ENCODE data around the gene MPV17.
A peak's percentile ranks its signal among the peaks of the same experiment; 100 is the strongest.
"Not testable (repeated sequence)": the region's sequence is repeated elsewhere in the genome, so short reads cannot be mapped to it uniquely, and the experiment has no call there.

MPV17 gene, protein sequence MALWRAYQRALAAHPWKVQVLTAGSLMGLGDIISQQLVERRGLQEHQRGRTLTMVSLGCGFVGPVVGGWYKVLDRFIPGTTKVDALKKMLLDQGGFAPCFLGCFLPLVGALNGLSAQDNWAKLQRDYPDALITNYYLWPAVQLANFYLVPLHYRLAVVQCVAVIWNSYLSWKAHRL

GRCh38 chr2:27322766-27323595 is at the start of gene MPV17:
TSS of gene MPV17 (minus strand) at chr2:27323097. CDS start at chr2:27322517, 580 bp downstream.
- DNase-seq, result peak; percentile 53 to 95 (median 87)

- peak in 8 of 58 donors; percentile 41 to 64 (median 46) for DNase-seq
Observed at GRCh38 chr2:27370816-27371620, 48.1 kb upstream of the MPV17 start.

- peak; percentile 94 to 100 (median 99) for DNase-seq
Observed at GRCh38 chr2:27370026-27370815, 47.3 kb upstream of the MPV17 start, which contains the start of the genes EIF2B4 and SNX17. TSS of gene EIF2B4 (minus strand) at chr2:27370338. CDS start at chr2:27370314, 24 bp downstream. TSS of gene SNX17 (plus strand) at chr2:27370616. CDS start at chr2:27370744, 128 bp downstream.

DNA sequence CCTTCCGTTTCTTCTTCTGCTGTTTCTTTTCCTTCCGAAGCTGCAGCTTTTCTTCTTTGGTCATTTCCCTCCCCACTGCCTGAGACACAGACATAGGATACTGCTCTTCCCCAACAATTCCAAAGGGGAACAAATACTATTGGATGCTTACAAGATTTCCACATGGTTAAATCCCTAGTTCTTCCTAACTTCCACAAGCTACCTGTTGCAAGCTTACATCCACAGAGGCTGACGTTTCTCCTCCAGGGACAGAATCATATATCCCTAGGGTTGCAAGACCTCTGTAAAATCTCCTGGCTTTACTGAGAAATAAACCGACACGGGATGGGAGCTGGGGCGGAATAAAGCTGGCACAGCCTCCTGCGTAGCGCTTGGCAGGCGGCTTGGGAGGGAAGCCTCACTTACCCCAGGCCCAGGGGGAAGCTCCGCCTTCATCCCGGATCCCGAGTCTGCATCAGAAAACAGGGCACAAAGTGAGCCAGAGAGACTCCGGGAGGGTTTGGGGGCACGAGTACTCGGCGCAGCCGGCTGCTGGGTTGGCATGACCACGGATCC is 46.7 kb upstream of the MPV17 start:
- DNase-seq, result peak in 33 of 58 donors; percentile 17 to 76 (median 56)

DNA sequence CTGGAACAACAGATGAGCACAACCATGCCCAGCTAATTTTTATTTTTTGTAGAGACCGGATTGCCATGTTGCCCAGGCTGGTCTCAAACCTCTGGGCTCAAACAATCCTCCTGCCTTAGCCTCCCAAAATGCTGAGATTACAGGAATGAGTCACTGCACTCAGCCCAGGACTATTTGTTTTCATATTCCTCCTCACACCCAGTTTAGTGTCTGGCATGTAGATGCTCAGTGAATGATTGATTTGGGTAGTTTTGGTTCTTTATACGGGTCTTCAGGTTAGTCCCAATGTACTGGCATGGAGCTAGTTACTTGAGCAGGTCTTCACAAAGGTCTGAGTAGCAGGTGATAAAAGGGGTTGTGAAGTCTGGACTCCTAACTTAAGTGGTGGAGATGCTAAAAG is 41.0 kb upstream of the MPV17 start:
- no peak for DNase-seq

GRCh38 chr2:27362678-27363420 is 40.0 kb upstream of the MPV17 start:
- no peak for DNase-seq

DNA sequence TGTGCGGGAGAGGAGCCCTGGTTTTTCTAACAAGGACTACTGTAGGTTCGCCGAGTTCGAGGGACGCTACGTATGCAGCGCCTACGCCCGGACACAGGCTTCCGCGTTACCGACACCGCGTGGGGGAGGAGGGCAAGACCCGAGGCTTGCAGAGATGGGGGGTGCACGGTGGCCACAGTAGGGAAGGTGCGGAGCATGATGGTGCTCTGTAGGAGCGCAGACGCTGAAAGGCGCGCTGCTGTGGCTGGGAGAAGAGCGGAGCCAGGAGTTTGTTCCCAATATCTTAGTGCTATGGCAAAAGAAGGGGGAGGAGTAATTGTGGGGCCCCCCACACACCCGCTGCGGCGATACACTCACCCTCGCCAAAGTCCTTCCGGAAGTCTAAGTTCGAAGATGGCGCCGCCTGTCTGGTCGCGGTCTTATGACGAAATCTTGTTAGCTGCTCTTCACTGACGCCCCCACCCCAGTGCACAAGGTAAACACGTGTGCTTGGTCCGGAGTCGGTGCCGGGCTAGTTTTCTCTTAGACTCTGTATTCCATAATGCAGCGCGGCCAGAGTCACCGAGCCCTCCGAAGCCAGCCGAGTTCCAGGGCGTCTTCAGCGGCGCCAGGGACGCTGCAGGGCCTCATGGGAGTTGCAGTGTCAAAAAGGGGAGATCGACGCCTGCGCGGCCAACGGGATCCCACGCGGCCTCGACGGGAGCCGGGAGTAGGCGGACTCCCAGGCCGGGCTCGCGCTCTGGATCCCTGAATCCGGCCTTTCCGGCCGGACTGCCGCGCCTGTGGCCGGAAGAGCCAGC is 33.7 kb upstream of the MPV17 start, which contains the start of gene GTF3C2:
Gene GTF3C2, minus strand, starts transcription at position 383 of the 800 bp plus-strand sequence. CDS start 13,210 bp downstream, outside the sequence.
- peak; percentile 77 to 100 (median 96) for DNase-seq

GRCh38 chr2:27356056-27356381 is 33.1 kb upstream of the MPV17 start:
- DNase-seq, result peak in 7 of 58 donors; percentile 15 to 53 (median 44)

GRCh38 chr2:27354597-27354927 is 31.7 kb upstream of the MPV17 start:
- no peak for DNase-seq

GRCh38 chr2:27353762-27354596 is 31.1 kb upstream of the MPV17 start:
- no peak for DNase-seq

DNA sequence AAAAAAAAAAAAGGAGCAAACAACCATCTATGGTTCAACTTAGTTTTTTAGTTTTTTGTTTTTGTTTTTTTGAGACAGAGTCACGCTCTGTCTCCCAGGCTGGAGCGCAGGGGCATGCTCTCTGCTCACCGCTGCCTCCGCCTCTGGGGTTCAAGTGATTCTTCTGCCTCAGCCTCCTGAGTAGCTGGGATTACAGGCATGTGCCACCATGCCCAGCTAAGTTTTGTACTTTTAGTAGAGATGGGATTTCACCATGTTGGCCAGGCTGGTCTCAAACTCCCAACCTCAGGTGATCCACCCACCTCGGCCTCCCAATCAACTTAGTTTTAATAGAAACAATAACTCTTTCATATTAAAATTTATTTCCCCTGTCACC is 30.5 kb upstream of the MPV17 start:
- not testable (repeated sequence) for DNase-seq

DNA sequence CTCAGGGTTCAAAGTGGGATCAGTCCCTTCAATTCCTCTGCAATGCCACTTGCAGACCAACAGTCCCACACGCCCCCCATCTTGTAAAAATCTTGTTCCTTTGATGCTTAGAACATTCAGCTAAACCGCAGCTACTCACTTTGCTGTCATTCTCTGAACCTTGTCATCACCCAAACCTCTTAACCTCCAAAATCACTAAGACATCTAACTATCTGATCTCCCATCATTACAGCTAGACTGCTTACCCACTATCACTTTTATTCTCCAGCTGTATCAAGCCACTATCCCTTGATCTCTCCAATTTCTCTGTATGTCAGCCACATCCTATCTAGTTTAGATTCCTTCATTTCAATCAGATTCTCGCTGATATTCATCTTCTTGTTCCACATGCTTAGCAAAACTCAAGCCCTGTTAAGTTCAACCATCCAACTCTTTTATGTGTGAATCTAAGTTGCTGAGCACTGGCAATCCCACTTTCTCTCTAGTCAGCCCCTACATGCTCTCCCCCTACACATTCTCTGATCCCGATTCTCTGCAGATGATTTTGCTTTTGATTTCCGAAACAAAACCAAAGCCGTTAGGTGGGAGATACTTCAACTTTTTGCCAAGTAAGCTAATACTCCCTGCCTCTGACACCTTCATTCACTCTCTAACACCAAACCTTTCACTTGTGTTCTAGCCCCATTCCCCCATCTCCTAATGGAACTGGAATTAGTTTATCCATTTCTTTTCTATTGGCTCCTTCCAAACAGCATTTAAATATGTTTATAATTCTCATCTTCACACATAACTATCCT is 29.1 kb upstream of the MPV17 start:
- DNase-seq, result no peak

DNA sequence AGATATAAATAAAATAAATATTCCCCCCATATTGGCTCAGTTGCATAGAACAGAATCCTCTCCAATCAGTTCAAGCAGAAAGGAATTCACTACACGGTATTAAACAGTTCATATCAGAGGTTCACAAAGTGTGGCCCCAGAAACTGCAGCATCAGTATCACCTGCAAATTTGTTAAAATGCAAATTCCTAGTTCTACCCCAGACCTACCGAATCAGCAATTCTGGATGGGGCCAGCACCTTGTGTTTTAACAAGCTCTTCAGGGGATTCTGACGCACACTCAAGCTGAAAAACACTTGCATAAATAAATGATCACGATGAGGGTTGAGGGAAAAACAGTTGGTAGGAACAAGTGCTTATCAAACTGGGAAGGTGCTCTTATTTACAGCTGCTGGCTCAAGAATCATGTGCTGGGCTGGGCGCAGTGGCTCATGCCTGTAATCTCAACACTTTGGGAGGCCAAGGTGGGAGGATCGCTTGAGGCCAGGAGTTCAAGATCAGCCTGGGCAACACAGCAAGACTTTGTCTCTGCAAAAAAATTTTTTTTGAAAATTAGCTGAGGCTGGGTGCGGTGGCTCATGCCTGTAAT is 27.3 kb upstream of the MPV17 start:
- no peak for DNase-seq

DNA sequence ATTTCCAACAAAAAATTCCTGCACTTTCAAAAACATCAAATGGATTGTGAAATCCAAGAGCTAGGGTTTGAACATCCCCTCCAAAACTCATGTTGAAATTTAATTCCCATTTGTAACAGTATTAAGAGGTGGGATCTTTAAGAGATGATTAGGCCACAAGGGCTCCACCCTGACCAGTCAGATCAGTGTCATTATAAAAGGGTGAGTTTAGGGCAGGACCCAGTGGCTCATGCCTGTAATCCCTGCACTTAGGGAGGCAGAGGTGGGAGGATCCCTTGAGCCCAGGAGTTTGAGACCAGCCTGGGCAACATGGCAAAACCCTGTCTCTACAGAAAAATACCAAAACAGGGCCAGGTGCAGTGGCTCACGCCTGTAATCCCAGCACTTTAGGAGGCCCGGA is 24.7 kb upstream of the MPV17 start:
- DNase-seq, result no peak

DNA sequence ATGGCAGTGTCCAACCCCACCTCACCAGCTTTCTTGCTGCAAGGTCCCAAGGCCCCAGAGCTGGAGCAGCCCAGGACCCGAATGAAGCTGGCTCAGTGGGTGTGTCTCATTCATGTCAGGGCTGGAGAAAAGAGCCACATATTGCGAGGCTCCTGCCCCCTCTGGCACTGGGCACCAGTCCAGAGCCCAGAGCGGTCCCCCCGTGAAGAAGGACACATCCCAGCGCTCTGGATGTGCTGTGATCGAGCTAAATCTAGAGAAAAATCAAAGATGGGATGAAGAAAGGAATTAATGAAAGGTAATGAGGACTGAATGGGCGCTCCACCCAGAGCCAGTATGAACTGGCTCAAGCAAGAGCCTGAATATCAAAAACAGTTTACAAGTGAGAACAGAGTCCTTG is 13.3 kb upstream of the MPV17 start:
- DNase-seq, result no peak

GRCh38 chr2:27335311-27335710 is 12.4 kb upstream of the MPV17 start:
- no peak for DNase-seq

- DNase-seq, result no peak
Observed at GRCh38 chr2:27324720-27325119, 1.8 kb upstream of the MPV17 start.
